ENCODE data around the gene FOLR3. TPM values are rescaled to one million over a fixed set of nuclear protein-coding genes. Genes with fewer than 3 reads are reported as not detected.

FOLR3 gene
- total and polyA plus RNA-seq, 2 donors (not counting 1 experiment from before 2014, with no cell fraction given), result 0.99 to 1.4 TPM

- H3K27me3 ChIP-seq (ENCODE audit: control insufficient read depth, insufficient read depth, low read length), result no peaks in the 10 kb centered on the region
- DNase-seq (ENCODE audit: low read depth in 2 of 2), result no peak
- no peaks in the 10 kb centered on the region for H4K20me1 ChIP-seq (ENCODE audit: control insufficient read depth, extremely low read depth, insufficient read depth, low read length)
- no peaks in the 10 kb centered on the region for H3K4me1 ChIP-seq (ENCODE audit: control insufficient read depth, extremely low read depth, insufficient read depth, low read length)
- no peak overlapping the region for H3K4me2 ChIP-seq (ENCODE audit: extremely low read depth, insufficient read depth, low read length)
- H3K9ac ChIP-seq (ENCODE audit: insufficient read depth, low read length), result no peak overlapping the region
- no peak overlapping the region for H3K4me3 ChIP-seq (replicated peaks in 1 of 4; ENCODE audit: control extremely low read depth in 1 of 4, insufficient read depth in 1 of 4, low read depth in 3 of 4, low read length in 4 of 4)
- no peak overlapping the region for H3K27ac ChIP-seq (ENCODE audit: insufficient read depth, low read length)
- no peaks in the 10 kb centered on the region for H3K9me3 ChIP-seq (ENCODE audit: control insufficient read depth, insufficient read depth, low read depth, low read length)
- H2AFZ ChIP-seq (ENCODE audit: low read length), result no peak overlapping the region
- no peaks in the 10 kb centered on the region for H3K79me2 ChIP-seq (ENCODE audit: control insufficient read depth, insufficient read depth, low read length)
- TF ChIP-seq CTCF (conservative IDR thresholded peaks at IDR 0.05 in 1 of 2, IDR thresholded peaks at IDR 0.05 in 1 of 2; ENCODE audit: low read depth in 1 of 2, low read length in 2 of 2) (no peak), EZH2 (IDR thresholded peaks at IDR 0.05; ENCODE audit: low read length, missing control alignments) (no peak)
- no peaks in the 10 kb centered on the region for H3K36me3 ChIP-seq (ENCODE audit: control insufficient read depth, insufficient read depth, low read length)
Measured at GRCh38 chr11:72154816-72155215, 19.3 kb downstream of the FOLR3 start.

- DNase-seq (ENCODE audit: low read depth in 2 of 2), result no peak
- Histone ChIP-seq H4K20me1 (ENCODE audit: control insufficient read depth, extremely low read depth, insufficient read depth, low read length) (no peaks in the 10 kb centered on the region), H3K4me3 (replicated peaks in 1 of 4; ENCODE audit: control extremely low read depth in 1 of 4, insufficient read depth in 1 of 4, low read depth in 3 of 4, low read length in 4 of 4) (no peak overlapping the region), H3K79me2 (ENCODE audit: control insufficient read depth, insufficient read depth, low read length) (no peaks in the 10 kb centered on the region), H3K27ac (ENCODE audit: insufficient read depth, low read length) (no peak overlapping the region), H3K4me1 (ENCODE audit: control insufficient read depth, extremely low read depth, insufficient read depth, low read length) (no peaks in the 10 kb centered on the region), H3K4me2 (ENCODE audit: extremely low read depth, insufficient read depth, low read length) (no peak overlapping the region), H3K9ac (ENCODE audit: insufficient read depth, low read length) (no peak overlapping the region), H3K27me3 (ENCODE audit: control insufficient read depth, insufficient read depth, low read length) (no peaks in the 10 kb centered on the region), H3K36me3 (ENCODE audit: control insufficient read depth, insufficient read depth, low read length) (no peaks in the 10 kb centered on the region), H2AFZ (ENCODE audit: low read length) (no peak overlapping the region), H3K9me3 (ENCODE audit: control insufficient read depth, insufficient read depth, low read depth, low read length) (no peaks in the 10 kb centered on the region)
- TF ChIP-seq CTCF (conservative IDR thresholded peaks at IDR 0.05 in 1 of 2, IDR thresholded peaks at IDR 0.05 in 1 of 2; ENCODE audit: low read depth in 1 of 2, low read length in 2 of 2) (no peak), EZH2 (IDR thresholded peaks at IDR 0.05; ENCODE audit: low read length, missing control alignments) (no peak)
Measured at GRCh38 chr11:72155751-72156150, 20.2 kb downstream of the FOLR3 start.

GRCh38 chr11:72157131-72157530 is 21.6 kb downstream of the FOLR3 start:
- Histone ChIP-seq H3K79me2 (ENCODE audit: control insufficient read depth, insufficient read depth, low read length) (no peaks in the 10 kb centered on the region), H3K9me3 (ENCODE audit: control insufficient read depth, insufficient read depth, low read depth, low read length) (no peaks in the 10 kb centered on the region), H3K4me3 (replicated peaks in 1 of 4; ENCODE audit: control extremely low read depth in 1 of 4, insufficient read depth in 1 of 4, low read depth in 3 of 4, low read length in 4 of 4) (no peak overlapping the region), H2AFZ (ENCODE audit: low read length) (no peak overlapping the region), H3K27ac (ENCODE audit: insufficient read depth, low read length) (no peak overlapping the region), H3K9ac (ENCODE audit: insufficient read depth, low read length) (no peak overlapping the region), H3K36me3 (ENCODE audit: control insufficient read depth, insufficient read depth, low read length) (no peaks in the 10 kb centered on the region), H4K20me1 (ENCODE audit: control insufficient read depth, extremely low read depth, insufficient read depth, low read length) (no peaks in the 10 kb centered on the region), H3K4me1 (ENCODE audit: control insufficient read depth, extremely low read depth, insufficient read depth, low read length) (no peaks in the 10 kb centered on the region), H3K27me3 (ENCODE audit: control insufficient read depth, insufficient read depth, low read length) (no peaks in the 10 kb centered on the region), H3K4me2 (ENCODE audit: extremely low read depth, insufficient read depth, low read length) (no peak overlapping the region)
- DNase-seq (ENCODE audit: low read depth in 2 of 2), result no peak
- TF ChIP-seq EZH2 (IDR thresholded peaks at IDR 0.05; ENCODE audit: low read length, missing control alignments), result no peak
- no peak for TF ChIP-seq CTCF (conservative IDR thresholded peaks at IDR 0.05 in 1 of 2, IDR thresholded peaks at IDR 0.05 in 1 of 2; ENCODE audit: low read depth in 1 of 2, low read length in 2 of 2)

Measured in fibroblast of lung (primary cell).